Measurements from ENCODE around the gene EPG5.
"Not testable (repeated sequence)": the region's sequence is repeated elsewhere in the genome, so short reads cannot be mapped to it uniquely, and the experiment has no call there.

The EPG5 gene

DNA sequence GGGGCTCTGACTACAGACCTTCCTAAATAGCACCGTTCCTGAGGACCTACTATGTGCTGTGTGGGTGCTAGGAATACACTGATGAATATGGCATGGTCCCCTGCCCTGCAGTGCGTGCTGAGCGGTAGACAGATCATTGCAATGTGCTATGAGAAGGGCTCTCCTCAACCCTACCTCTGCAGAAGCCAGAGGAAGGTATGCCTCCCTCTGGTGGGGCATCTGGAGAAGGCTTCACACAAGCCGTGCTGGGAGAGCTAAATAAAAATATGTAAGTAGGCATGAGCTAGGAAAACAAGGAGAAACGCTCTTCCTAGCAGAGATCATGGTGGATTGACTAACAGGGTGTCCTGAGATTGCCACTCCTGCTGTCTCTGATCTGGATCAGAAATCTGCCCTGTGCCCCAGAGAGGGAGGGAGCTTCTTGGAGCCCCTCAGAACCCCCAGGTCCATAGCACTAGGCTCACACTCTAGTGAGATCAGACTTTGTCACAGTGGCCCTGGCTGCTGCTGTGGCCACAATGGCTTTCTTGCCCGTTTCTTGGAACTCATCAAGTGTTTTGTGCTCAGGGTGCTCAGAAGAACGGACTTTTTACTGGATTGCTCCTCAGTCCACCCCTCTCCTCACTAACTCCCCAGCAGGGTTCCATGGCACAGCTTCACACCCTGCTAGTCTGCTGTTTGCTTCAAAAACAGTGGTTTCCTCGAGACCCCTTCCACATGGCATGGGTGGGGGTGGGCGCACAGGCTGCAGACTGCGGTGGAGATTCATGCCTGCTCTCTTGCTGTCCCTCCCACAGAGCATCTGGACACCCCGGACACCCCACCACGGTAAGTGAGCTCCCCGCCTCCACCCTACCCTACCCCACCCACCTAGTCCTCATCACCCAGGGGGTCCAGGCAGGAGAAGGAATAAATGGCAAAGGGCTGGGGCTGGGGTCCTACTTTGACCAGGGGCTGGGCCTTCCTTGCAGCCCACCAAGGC lies 127.4 kb downstream of the EPG5 start:
- DNase-seq, result no peak

DNA sequence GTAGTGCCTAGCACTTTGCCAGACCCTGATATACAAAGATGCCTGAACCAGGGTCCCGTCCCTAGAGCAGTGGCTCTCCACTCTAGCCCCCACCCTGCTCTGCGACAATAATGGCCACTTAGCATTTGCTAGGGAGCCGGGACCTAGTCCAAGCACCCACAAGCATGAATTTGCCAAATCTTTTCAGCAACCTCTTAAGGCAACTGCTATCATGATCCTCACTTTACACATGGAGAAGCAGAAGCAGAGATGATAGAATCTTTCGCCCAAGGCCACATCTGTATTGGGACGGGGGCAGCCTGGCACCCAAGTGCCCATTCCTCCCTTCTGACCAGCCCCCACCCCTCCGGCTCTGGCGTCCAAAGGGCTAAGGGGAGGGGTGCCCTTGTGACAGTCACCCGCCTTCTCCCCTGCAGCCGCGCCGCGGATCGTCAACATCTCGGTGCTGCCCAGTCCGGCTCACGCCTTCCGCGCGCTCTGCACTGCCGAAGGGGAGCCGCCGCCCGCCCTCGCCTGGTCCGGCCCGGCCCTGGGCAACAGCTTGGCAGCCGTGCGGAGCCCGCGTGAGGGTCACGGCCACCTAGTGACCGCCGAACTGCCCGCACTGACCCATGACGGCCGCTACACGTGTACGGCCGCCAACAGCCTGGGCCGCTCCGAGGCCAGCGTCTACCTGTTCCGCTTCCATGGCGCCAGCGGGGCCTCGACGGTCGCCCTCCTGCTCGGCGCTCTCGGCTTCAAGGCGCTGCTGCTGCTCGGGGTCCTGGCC lies 128.6 kb downstream of the EPG5 start:
- DNase-seq, result peak in 1 of 56 donors; percentile 19

DNA sequence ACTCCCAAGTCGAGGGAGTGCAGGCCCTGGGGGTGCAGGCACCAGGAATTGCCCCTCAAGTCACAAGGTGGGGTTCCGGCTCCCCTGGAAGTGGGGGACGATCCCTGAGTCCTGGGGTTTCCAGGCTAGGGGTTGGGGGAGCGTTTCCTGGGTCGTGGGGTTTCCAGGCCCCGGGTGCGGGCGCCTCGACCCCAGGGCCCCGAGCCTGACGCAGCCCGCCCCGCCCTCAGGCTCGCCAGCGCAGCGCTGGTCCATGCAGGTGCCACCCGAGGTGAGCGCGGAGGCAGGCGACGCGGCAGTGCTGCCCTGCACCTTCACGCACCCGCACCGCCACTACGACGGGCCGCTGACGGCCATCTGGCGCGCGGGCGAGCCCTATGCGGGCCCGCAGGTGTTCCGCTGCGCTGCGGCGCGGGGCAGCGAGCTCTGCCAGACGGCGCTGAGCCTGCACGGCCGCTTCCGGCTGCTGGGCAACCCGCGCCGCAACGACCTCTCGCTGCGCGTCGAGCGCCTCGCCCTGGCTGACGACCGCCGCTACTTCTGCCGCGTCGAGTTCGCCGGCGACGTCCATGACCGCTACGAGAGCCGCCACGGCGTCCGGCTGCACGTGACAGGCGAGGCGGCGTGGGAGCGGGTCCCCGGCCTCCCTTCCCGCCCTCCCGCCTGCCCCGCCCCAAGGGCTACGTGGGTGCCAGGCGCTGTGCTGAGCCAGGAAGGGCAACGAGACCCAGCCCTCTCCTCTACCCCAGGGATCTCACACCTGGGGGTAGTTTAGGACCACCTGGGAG lies 129.7 kb downstream of the EPG5 start:
- DNase-seq, result no peak

DNA sequence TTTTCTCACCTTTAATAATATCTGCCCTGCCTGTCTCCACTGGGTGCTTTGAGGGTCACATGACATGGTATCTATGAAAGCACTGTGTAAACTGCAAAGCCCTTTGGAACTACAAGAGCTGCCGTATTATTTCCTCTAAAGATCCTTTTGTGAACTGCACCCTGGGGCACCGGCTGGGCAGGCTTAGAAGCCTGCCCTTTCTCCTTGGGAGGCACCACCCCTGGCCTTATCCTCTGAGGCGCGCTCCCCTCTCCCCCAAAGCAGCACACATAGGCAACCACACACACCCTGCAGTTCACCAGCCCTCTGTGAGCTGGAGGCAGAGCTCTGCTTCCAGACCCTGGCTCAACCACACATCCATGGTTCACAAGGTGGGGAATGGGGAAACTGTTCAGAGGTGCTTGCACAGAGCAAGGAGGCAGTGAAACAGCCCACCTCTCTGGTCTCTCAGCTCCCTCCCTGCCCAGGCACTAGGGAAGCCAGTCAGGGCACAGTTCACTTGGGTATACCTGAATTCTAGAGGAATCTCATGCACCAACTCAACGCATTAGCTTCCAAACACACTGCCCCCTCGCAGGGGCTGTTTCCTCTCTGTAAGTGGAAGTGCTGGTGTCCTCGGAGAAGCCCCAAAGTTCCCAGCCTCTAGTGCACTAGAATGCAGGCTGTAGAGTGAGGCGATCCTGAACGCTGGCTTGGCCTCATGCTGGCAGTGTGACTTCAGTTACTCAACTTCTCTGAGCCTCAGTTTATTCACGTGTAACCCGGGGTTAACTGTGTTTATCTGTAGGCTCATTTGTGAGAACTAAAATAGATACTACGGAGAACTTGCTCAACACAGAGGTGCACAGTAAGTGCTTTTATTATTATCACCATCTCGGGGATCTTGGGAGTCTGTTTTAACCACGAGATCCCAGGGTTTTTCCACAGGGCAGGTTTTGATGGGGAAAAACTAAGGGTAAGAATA lies 130.6 kb downstream of the EPG5 start:
- DNase-seq, result no peak

DNA sequence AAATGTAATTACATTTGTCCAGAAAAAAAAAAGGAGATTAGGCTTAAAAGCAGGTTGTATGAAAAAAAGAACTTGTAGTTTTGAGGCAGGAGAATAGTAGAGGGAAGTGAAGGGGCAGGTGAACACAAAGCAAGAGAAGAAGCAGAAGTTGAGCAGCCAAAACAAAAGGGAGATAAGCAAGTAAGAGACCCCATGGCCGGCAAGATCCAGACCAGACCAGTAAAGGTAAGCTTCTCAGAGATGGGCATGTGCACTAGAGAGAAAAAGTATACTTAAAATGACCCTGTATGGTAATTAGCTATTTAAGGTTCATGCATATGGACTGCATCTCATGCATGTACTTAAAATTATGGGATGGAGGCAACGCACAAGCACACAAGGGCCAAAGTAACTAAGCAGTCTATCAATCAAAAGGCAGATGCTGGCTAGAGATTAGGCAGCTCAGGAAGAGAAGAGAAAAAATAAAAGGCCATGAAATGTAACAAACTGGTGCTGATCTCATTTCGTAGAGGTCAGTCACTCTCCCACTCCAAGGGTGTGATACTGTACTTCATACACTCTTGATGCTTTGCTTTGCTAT lies 132.0 kb downstream of the EPG5 start:
- DNase-seq, result no peak

DNA sequence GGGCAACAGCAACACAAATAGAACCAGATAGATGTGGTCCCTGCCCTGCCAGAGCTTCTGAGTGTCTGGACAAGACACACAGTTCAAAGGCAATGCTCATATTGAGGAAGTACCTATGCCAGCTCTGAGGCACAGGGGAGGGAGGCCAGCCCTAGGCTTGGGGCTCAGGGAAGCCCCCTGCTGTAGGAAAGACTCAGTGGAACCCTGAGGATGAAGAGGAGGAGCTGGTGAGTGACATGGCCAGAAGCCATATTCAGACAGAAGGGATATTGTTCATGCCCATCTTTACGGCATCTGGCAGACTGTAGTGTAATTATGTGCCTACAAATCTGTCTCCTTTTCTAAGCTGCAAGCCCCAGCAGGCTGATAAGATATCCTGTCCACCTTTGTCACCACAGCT lies 132.8 kb downstream of the EPG5 start:
- DNase-seq, result no peak

DNA sequence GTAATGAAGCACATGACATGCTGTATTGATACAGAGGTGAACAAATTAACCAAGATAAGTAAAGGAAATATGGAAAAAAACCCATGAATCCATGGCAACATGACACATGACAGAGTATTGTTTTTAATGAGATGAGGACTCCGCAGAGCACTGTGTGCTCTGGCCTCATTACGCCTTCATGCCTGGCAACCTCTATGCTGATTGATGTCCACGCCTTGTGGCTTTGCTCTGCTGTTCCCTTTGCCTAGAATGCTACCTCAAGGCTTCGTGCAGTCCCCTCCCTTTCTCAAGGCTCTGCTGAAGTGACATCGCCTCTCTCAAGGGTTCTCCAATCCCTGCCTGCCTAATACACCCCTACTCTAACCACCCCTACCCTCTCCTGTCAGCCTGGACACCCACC lies 133.3 kb downstream of the EPG5 start:
- no peak for DNase-seq

DNA sequence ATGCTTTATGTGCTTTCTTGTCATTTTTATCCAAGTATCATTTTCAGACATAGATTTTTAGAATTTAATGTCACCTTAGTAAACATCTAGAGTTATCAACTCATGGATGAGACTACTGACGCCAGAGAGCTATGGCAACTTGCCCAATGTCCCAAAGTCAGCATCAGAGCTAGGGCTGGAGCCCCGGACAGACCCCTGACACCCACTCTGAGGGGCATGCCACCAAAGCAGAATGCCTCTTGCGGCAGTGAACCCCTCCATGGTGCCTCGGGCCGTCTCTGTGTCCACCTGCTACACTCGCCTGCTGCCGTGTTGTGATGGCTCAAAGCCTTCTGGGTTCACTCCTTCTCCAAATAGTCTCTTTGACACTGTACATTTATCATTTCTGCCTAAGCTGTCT lies 136.2 kb downstream of the EPG5 start:
- DNase-seq, result no peak

DNA sequence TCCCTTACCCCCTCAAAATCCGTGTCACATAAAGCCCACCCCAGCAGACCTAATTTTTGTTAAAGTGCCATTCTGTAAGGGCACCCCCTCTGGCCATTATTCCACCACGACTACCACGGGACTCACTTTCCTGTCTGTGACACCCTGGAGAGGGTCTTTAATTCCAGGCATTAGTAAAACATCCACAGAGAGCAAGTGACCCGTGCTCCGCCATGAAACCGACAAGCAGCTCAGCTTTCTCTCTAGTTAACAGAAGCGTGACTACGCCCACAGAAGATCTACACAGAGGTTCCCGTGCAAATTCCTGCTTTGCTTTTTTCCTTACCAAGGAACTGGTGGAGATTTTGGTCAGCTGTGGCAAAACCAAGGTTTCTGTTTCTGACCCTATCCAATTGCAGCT lies 137.3 kb downstream of the EPG5 start:
- no peak for DNase-seq

DNA sequence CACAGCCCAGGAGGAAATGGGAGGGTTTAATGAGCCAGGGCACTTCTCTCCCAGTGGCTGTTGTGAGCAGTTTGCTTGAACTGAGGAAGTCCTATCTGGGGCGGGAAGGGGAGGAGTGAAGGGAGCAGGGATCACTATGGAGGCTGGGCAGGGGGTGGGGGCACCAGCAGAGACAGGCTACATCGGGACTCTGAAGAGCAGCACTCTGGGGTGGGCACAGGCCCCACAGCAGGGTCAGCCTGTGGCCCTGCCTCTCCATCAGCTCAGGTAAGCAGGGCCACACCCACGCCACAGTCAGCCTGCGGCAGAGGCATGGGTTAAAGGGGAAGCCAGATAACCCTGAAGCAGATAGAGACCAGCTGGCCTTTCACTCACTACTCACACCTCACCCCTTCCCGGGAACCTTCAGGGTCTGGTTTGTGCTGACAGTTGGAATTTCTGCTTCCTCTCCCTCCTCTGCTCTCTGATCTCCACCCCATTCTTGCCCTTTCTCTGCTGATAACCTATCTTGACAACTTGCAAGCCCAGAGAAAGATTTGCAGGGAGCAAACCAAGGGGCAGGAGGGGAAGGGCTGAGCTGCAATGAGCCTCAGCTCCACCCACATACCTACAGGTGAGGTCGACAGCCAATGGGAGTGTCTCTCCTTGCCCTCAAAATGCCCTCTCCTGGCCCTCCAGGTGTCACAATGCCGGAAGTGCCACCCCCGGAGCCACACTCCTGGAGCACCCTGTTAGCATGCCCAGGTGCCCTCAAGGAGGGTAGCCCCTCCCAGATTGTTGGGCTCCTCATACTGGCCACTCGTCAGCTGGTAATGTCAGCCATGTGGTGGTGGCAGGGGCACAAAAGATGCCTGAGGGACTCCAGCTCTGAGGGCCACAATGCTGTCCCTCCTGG lies 138.0 kb downstream of the EPG5 start:
- no peak for DNase-seq

DNA sequence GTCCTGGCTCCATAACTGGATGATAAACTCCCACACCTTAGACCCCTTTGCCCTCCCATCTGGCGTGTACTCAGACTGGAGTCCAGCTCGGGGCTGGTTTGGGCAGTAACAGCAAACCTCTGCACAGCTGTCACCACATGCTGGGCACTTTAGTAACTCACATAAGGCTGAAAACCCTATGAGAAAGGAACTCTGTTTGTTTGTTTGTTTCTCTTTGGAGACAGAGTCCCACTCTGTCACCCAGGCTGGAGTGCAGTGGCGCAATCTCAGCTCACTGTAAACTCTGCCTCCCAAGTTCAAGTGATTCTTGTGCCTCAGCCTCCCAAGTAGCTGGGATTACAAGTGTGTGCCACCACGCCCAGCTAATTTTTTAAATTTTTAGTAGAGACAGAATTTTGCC lies 140.4 kb downstream of the EPG5 start:
- not testable (repeated sequence) for DNase-seq

DNA sequence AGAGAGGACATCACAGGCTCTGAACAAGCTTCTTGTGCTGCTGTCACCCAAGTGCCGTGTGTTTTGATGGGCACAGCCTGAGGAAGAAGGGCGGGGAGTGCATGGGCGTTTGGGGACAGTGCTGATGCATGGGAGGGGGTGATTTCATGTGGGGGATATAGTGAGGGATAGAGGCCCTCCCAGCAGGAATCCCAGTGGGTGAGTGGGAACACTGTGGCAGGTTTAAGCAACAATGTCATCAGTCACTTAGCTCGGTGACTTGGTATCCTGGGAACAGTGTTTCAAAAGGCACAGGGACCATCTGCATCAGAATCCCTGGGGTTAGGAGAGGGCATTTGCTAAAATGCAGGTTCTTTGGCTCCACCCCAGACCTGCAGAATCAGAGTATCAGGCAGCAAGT lies 141.0 kb downstream of the EPG5 start:
- DNase-seq, result no peak

DNA sequence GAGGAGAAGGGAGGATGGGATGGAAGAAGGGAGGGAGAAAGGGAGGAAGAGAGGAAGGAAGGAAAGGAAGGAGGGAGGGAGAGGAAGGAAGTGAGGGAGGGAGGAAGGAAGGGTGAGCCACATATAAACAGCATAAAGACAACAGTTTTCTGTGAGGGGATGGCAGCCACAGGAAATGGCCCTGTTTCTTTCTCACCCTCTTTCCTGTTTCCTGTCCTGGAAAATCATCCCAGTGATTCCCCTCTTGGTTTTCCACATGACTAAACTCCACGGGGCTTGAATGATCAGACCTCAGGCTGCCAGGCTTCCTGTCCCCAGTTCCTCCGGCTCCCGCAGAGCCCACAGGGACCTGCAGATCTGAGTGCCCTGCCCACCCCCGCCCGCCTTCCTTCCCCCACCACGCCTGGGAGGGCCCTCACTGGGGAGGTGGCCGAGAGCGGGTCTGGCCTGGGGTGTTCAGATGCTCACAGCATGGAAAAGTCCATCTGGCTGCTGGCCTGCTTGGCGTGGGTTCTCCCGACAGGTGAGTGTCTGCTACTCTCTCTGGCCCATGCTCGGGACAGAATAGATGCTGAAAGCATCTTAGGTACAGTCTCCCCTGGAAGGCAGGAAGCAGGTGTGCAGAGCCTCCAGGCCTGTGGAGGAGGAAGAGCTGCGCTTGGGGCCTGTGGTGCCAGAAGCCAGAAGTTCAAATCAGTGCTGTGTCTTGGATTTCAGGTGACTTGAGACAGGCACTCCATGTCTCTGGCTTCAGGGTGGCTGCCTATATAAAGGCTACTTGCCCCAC lies 141.7 kb downstream of the EPG5 start, which contains the start of gene SIGLEC15:
Gene SIGLEC15 (plus strand): TSS at position 418 of the 787 bp plus-strand sequence. CDS start 54 bp downstream, at position 472.
- DNase-seq, result no peak

DNA sequence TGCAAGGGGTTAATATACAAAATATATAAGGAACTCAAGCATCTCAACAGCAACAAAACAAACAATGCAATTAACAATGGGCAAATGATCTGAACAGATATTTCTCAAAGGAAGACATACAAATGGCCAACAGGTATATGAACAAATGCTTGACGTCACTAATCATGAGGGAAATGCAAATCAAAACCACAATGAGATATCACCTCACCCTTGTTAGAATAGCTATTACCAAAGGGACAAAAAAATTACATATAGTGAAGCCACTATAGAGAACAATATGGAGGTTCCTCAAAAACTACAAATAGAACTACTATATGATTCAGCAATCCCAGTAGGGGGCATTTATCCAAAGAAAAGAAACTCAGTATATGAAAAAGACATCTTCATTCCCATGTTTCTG lies 145.4 kb downstream of the EPG5 start:
- DNase-seq, result no peak

DNA sequence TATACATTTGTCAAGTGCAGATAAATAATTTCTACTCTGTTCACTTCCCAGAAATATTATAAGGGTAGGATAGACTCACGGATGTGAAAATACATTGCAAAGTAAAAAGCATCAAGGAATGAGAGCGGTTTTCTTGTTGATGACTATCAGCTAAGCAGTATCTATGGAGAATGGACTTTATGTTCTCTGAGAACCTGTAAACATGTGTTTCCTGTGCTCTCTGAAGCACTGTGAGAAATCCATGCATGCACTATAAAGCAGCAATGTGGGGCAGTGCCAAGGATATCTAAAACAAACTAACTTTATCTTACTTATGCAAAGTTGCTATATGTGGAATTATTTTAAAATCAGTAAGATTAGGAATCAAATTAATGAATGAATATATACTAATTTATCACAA lies 146.1 kb downstream of the EPG5 start:
- DNase-seq, result no peak

DNA sequence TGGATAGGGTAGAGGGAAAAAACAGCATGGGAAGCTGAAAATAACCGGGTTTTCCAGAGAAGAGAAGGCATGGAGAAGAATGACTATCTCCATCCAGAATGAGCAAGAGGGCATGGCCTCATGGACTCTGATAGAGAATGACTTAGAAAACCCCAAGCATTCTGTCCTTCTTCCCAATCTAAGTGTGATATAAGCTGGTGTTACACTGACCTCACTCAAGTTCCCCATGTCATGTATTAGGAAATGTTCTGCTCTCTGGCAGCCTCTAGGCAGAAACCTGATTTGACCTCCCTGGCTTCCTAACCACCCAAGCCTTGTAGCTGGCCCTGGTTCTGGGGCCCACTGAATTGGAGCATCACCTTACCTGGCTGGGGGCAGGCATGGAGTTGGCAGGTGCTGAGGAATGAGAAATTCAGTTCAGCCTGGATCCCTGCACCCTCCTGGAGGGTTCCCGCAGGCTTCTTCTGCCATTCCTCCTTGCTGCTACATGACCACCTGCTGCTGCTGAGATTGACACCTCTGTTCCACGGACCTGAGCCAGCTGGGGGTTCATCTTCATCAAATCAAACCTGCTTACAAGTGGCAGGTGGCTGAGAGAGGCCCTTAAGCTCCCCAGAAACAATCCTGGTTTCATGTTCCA lies 146.9 kb downstream of the EPG5 start:
- DNase-seq, result no peak

DNA sequence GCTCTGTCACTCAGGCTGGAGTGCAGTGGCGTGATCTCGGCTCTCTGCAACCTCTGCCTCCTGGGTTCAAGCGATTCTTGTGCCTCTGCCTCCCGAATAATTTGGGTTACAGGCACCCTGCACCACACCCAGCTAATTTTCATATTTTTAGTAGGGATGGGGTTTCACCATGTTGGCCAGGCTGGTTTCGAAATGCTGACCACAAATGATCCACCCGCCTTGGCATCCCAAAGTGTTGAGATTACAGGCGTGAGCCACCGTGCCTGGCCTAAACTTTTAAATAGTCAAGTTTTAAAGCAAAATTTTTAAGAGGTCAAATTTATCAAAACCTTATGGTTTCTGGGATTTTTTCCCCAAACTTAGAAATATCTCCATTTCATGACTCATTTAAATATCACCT lies 148.4 kb downstream of the EPG5 start:
- DNase-seq, result not testable (repeated sequence)

DNA sequence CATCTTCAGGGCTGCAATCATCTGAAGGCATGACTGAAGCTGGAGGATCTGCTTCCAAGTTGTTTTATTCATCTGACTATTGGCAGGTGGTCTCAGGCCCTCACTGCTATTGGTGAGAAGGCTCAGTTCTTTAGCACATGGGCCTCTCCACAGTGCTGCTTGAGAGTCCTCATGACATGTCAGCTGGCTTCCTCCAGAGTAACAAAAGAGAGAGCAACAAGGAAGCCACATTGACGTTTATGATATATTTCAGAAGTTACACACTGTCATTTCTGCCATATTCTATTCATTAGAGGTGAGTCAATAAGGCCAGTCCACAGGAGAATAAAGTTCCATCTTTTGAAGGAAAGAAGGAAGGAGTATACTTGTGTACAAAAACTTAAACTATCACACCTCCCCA lies 149.6 kb downstream of the EPG5 start:
- no peak for DNase-seq
